ENCODE measurements around the gene HTR3A.

DNA sequence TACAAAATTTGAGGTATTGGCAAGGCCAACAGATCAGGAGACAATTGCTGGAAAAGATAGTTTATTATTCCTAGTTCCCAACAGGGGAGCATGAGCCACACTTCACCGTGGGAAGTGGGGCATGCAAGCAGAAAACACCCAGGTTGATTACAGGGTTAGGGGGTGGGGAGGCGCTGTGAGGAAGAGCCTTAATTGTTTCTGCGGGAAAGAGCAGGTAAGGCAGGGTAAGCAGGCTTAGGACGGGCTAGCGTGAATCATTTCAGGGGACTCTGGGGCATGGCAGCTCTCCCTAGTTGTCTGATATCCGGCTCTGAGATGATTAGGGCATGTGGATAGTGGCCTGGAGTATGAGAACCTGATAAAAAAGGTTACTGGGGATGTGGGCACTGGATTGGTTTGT lies 20.7 kb upstream of the HTR3A start:
- TF ChIP-seq, protein P1, sequence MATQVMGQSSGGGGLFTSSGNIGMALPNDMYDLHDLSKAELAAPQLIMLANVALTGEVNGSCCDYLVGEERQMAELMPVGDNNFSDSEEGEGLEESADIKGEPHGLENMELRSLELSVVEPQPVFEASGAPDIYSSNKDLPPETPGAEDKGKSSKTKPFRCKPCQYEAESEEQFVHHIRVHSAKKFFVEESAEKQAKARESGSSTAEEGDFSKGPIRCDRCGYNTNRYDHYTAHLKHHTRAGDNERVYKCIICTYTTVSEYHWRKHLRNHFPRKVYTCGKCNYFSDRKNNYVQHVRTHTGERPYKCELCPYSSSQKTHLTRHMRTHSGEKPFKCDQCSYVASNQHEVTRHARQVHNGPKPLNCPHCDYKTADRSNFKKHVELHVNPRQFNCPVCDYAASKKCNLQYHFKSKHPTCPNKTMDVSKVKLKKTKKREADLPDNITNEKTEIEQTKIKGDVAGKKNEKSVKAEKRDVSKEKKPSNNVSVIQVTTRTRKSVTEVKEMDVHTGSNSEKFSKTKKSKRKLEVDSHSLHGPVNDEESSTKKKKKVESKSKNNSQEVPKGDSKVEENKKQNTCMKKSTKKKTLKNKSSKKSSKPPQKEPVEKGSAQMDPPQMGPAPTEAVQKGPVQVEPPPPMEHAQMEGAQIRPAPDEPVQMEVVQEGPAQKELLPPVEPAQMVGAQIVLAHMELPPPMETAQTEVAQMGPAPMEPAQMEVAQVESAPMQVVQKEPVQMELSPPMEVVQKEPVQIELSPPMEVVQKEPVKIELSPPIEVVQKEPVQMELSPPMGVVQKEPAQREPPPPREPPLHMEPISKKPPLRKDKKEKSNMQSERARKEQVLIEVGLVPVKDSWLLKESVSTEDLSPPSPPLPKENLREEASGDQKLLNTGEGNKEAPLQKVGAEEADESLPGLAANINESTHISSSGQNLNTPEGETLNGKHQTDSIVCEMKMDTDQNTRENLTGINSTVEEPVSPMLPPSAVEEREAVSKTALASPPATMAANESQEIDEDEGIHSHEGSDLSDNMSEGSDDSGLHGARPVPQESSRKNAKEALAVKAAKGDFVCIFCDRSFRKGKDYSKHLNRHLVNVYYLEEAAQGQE (IDR thresholded peaks at IDR 0.05; ENCODE audit: insufficient read depth in 1 of 2, low read depth in 2 of 2, low read length in 1 of 2), result no peak
- TF ChIP-seq, protein P2, sequence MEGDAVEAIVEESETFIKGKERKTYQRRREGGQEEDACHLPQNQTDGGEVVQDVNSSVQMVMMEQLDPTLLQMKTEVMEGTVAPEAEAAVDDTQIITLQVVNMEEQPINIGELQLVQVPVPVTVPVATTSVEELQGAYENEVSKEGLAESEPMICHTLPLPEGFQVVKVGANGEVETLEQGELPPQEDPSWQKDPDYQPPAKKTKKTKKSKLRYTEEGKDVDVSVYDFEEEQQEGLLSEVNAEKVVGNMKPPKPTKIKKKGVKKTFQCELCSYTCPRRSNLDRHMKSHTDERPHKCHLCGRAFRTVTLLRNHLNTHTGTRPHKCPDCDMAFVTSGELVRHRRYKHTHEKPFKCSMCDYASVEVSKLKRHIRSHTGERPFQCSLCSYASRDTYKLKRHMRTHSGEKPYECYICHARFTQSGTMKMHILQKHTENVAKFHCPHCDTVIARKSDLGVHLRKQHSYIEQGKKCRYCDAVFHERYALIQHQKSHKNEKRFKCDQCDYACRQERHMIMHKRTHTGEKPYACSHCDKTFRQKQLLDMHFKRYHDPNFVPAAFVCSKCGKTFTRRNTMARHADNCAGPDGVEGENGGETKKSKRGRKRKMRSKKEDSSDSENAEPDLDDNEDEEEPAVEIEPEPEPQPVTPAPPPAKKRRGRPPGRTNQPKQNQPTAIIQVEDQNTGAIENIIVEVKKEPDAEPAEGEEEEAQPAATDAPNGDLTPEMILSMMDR (IDR thresholded peaks at IDR 0.05), result no peak
- TF ChIP-seq SIN3A (IDR thresholded peaks at IDR 0.05; ENCODE audit: borderline replicate concordance, insufficient read depth, low read depth, low read length), result no peak

Data from Panc1 (cell line).